ENCODE data around the gene CHIA. TPM values are rescaled to one million over a fixed set of nuclear protein-coding genes. Genes with fewer than 3 reads are reported as not detected.

CHIA gene
- total RNA-seq (2014; rRNA removed; shearing (Covaris generic)): not detected in 2 replicates
- polyA plus RNA-seq (2015; cell fraction: cytosol; rRNA removed): not detected in 2 replicates
- not detected in 2 replicates for polyA plus RNA-seq (2015; cell fraction: nucleus; rRNA removed)

- in situ Hi-C loops (cut with HindIII; ENCODE audit: low pct_unique_long_range_greater_than_20kb, low sequenced_read_pairs): no loop called here
- DNase-seq (ENCODE audit: low read depth, low spot score): no peak
Measured at GRCh38 chr1:111290630-111291029, at the start of gene CHIA. CHIA (plus strand) TSS chr1:111290851; CDS start chr1:111310468, 19,617 bp downstream.

- no peak for DNase-seq (ENCODE audit: low read depth, low spot score)
- in situ Hi-C loops (cut with HindIII; ENCODE audit: low pct_unique_long_range_greater_than_20kb, low sequenced_read_pairs): no loop called here
Measured at GRCh38 chr1:111241797-111242196, 48.9 kb upstream of the CHIA start.

- no peak for DNase-seq (ENCODE audit: low read depth, low spot score)
- in situ Hi-C loops (cut with HindIII; ENCODE audit: low pct_unique_long_range_greater_than_20kb, low sequenced_read_pairs): no loop called here
Measured at GRCh38 chr1:111242805-111243523, 47.7 kb upstream of the CHIA start.

- in situ Hi-C loops (cut with HindIII; ENCODE audit: low pct_unique_long_range_greater_than_20kb, low sequenced_read_pairs): no loop called here
- DNase-seq (ENCODE audit: low read depth, low spot score): no peak
Measured at GRCh38 chr1:111247125-111247838, 43.4 kb upstream of the CHIA start.

- in situ Hi-C loops (cut with HindIII; ENCODE audit: low pct_unique_long_range_greater_than_20kb, low sequenced_read_pairs): no loop called here
- peak; percentile 91 for DNase-seq (ENCODE audit: low read depth, low spot score)
Measured at GRCh38 chr1:111249960-111250359, 40.7 kb upstream of the CHIA start.

GRCh38 chr1:111251570-111251969 lies 39.1 kb upstream of the CHIA start:
- peak; percentile 52 for DNase-seq (ENCODE audit: low read depth, low spot score)
- in situ Hi-C loops (cut with HindIII; ENCODE audit: low pct_unique_long_range_greater_than_20kb, low sequenced_read_pairs): no loop called here

GRCh38 chr1:111252786-111253185 lies 37.9 kb upstream of the CHIA start:
- in situ Hi-C loops (cut with HindIII; ENCODE audit: low pct_unique_long_range_greater_than_20kb, low sequenced_read_pairs): no loop called here

GRCh38 chr1:111253876-111254275 lies 36.8 kb upstream of the CHIA start:
- DNase-seq (ENCODE audit: low read depth, low spot score): peak; percentile 87
- in situ Hi-C loops (cut with HindIII; ENCODE audit: low pct_unique_long_range_greater_than_20kb, low sequenced_read_pairs): no loop called here

More at GRCh38 chr1:111252786-111253185, 37.9 kb upstream of the CHIA start:
- DNase-seq (ENCODE audit: low read depth, low spot score): no peak

GRCh38 chr1:111256988-111257658 lies 33.5 kb upstream of the CHIA start:
- in situ Hi-C loops (cut with HindIII; ENCODE audit: low pct_unique_long_range_greater_than_20kb, low sequenced_read_pairs): no loop called here

GRCh38 chr1:111267801-111268508 lies 22.7 kb upstream of the CHIA start:
- in situ Hi-C loops (cut with HindIII; ENCODE audit: low pct_unique_long_range_greater_than_20kb, low sequenced_read_pairs): no loop called here
- peak; percentile 22 for DNase-seq (ENCODE audit: low read depth, low spot score)

More at GRCh38 chr1:111256988-111257658, 33.5 kb upstream of the CHIA start:
- no peak for DNase-seq (ENCODE audit: low read depth, low spot score)

- in situ Hi-C loops (cut with HindIII; ENCODE audit: low pct_unique_long_range_greater_than_20kb, low sequenced_read_pairs): no loop called here
- no peak for DNase-seq (ENCODE audit: low read depth, low spot score)
Measured at GRCh38 chr1:111269825-111270406, 20.7 kb upstream of the CHIA start.

GRCh38 chr1:111270771-111271463 lies 19.7 kb upstream of the CHIA start:
- in situ Hi-C loops (cut with HindIII; ENCODE audit: low pct_unique_long_range_greater_than_20kb, low sequenced_read_pairs): no loop called here
- DNase-seq (ENCODE audit: low read depth, low spot score): no peak

- DNase-seq (ENCODE audit: low read depth, low spot score): no peak
- in situ Hi-C loops (cut with HindIII; ENCODE audit: low pct_unique_long_range_greater_than_20kb, low sequenced_read_pairs): no loop called here
Measured at GRCh38 chr1:111271464-111271801, 19.2 kb upstream of the CHIA start.

- no peak for DNase-seq (ENCODE audit: low read depth, low spot score)
- in situ Hi-C loops (cut with HindIII; ENCODE audit: low pct_unique_long_range_greater_than_20kb, low sequenced_read_pairs): no loop called here
Measured at GRCh38 chr1:111272081-111272480, 18.6 kb upstream of the CHIA start.

GRCh38 chr1:111274653-111275052 lies 16.0 kb upstream of the CHIA start:
- in situ Hi-C loops (cut with HindIII; ENCODE audit: low pct_unique_long_range_greater_than_20kb, low sequenced_read_pairs): no loop called here
- DNase-seq (ENCODE audit: low read depth, low spot score): no peak

- in situ Hi-C loops (cut with HindIII; ENCODE audit: low pct_unique_long_range_greater_than_20kb, low sequenced_read_pairs): no loop called here
- peak; percentile 81 for DNase-seq (ENCODE audit: low read depth, low spot score)
Measured at GRCh38 chr1:111275079-111275478, 15.6 kb upstream of the CHIA start.

All from SK-MEL-5 (cell line).